Body of pancreas (tissue), 4 donors: Measurements from ENCODE around the gene CNKSR2.

Source experiments
- POLR2A ChIP-seq, 3 donors: fragments of 450-650 bp; IDR thresholded peaks; one replicate each; pipeline ENCODE4 v1.6.1; 2016; ENCODE audit warnings: antibody characterized with exemption in 3 of 3, mild to moderate bottlenecking in 2 of 3
- TF ChIP-seq, protein P1 (sequence below), 7 experiments: fragments of 450-650 bp in 4 of 7; fragments of 200-600 bp in 3 of 7; sonication (generic) in 3 of 7; IDR thresholded peaks; one replicate each; pipeline ENCODE4 v1.5.1; 2016 to 2019; ENCODE audit warnings: antibody characterized with exemption in 7 of 7

DNA sequence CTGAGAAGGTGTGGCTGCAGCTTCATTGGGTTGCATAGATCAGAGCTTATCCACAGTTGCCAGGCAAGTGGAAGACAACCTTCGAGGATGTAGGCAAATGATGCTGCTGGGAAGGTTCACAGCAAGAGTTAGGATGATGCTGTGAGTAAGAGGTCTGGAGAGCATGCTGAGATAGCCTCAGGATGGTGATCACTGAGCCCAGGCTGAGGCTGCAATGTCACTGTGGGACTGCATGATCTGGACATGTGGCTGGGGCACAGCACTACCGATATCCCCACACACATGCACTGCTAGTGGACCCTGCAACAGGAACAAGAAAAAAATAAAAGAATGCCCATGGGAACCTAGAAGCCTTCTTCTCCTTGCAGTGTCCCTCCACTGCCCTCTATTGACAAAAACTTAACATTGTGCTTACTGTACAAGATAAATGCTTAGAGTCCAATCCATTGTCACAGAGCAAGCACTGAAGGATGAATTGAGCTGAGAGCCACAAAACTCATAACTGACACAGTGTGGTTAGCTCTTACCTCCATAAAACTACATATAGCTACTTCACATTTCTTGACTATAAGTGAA, 105.6 kb downstream of the CNKSR2 start:
- TF ChIP-seq, protein P1, sequence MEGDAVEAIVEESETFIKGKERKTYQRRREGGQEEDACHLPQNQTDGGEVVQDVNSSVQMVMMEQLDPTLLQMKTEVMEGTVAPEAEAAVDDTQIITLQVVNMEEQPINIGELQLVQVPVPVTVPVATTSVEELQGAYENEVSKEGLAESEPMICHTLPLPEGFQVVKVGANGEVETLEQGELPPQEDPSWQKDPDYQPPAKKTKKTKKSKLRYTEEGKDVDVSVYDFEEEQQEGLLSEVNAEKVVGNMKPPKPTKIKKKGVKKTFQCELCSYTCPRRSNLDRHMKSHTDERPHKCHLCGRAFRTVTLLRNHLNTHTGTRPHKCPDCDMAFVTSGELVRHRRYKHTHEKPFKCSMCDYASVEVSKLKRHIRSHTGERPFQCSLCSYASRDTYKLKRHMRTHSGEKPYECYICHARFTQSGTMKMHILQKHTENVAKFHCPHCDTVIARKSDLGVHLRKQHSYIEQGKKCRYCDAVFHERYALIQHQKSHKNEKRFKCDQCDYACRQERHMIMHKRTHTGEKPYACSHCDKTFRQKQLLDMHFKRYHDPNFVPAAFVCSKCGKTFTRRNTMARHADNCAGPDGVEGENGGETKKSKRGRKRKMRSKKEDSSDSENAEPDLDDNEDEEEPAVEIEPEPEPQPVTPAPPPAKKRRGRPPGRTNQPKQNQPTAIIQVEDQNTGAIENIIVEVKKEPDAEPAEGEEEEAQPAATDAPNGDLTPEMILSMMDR (IDR thresholded peaks at IDR 0.05) = peak; percentile 26 to 70 (median 60)
- no peak for TF ChIP-seq POLR2A (IDR thresholded peaks at IDR 0.05)
